Activated CD8-positive, alpha-beta T cell treated with anti-CD3 and anti-CD28 coated beads, Interleukin-2, amount 10 ng/mL, durations not matched to agents 7 days and 5 days (primary cell): ENCODE measurements around the gene GPR146. TPM values are rescaled to one million over a fixed set of nuclear protein-coding genes. Genes with fewer than 3 reads are reported as not detected.
A peak's percentile ranks its signal among the peaks of the same experiment; 100 is the strongest.
"Not testable (repeated sequence)": the region's sequence is repeated elsewhere in the genome, so short reads cannot be mapped to it uniquely, and the experiment has no call there.

ENCODE experiments used
- ATAC-seq: fragments of 150-1000 bp; cut with Tn5 transposase; one replicate; pipeline ENCODE4 v1.10.0; 2021; ENCODE audit warnings: moderate library complexity
- CTCF ChIA-PET: fragments of 350-600 bp; sonication (Branson Sonifier 250); formaldehyde crosslinking; loops from one replicate; lab custom pipeline; 2021; ENCODE audit warnings: antibody characterized with exemption; lab: Charles Lee
- POLR2A ChIA-PET: fragments of 350-600 bp; sonication (Branson Sonifier 250); formaldehyde crosslinking; loops from one replicate; lab custom pipeline; 2021; ENCODE audit warnings: antibody characterized with exemption; lab: Charles Lee
- DNase-seq: peaks from one replicate; pipeline ENCODE4 v3.0.0-alpha.2; 2020
- H3K27ac Mint-ChIP-seq: one replicate; pipeline ENCODE4 v1.8.0; 2021; ENCODE audit warnings: mild to moderate bottlenecking, mixed read lengths
- H3K27me3 Mint-ChIP-seq: one replicate; pipeline ENCODE4 v1.8.0; 2021; ENCODE audit warnings: low read depth, mixed read lengths
- H3K36me3 Mint-ChIP-seq: one replicate; pipeline ENCODE4 v1.8.0; 2021; ENCODE audit warnings: low read depth, mixed read lengths
- H3K4me1 Mint-ChIP-seq: one replicate; pipeline ENCODE4 v1.8.0; 2021; ENCODE audit warnings: low read depth, mixed read lengths
- H3K4me3 Mint-ChIP-seq: one replicate; pipeline ENCODE4 v1.8.0; 2021; ENCODE audit warnings: mild to moderate bottlenecking, mixed read lengths
- H3K9me3 Mint-ChIP-seq: one replicate; pipeline ENCODE4 v1.8.0; 2022; ENCODE audit warnings: mixed read lengths; ENCODE audit not compliant: insufficient read depth
- total RNA-seq, 2 experiments: library from RNA; stranded (reverse); gene quantifications; one replicate each; pipeline ENCODE4 v1.2.3, GENCODE V29; 2021

The GPR146 gene
- total RNA-seq, 2 experiments from 2014 or later: 2.7 to 3.1 TPM

- H3K36me3 Mint-ChIP-seq, H3K4me1 Mint-ChIP-seq, POLR2A ChIA-PET, H3K4me3 Mint-ChIP-seq, DNase-seq, H3K27me3 Mint-ChIP-seq, H3K9me3 Mint-ChIP-seq, CTCF ChIA-PET, H3K27ac Mint-ChIP-seq, ATAC-seq: not testable (repeated sequence)
Measured at GRCh38 chr7:1002026-1002425, 42.3 kb upstream of the GPR146 start.

GRCh38 chr7:1002445-1002844 is 41.9 kb upstream of the GPR146 start:
- DNase-seq, H3K4me3 Mint-ChIP-seq, H3K4me1 Mint-ChIP-seq, H3K36me3 Mint-ChIP-seq, H3K27me3 Mint-ChIP-seq, CTCF ChIA-PET, POLR2A ChIA-PET, H3K27ac Mint-ChIP-seq, ATAC-seq, H3K9me3 Mint-ChIP-seq: not testable (repeated sequence)

DNA sequence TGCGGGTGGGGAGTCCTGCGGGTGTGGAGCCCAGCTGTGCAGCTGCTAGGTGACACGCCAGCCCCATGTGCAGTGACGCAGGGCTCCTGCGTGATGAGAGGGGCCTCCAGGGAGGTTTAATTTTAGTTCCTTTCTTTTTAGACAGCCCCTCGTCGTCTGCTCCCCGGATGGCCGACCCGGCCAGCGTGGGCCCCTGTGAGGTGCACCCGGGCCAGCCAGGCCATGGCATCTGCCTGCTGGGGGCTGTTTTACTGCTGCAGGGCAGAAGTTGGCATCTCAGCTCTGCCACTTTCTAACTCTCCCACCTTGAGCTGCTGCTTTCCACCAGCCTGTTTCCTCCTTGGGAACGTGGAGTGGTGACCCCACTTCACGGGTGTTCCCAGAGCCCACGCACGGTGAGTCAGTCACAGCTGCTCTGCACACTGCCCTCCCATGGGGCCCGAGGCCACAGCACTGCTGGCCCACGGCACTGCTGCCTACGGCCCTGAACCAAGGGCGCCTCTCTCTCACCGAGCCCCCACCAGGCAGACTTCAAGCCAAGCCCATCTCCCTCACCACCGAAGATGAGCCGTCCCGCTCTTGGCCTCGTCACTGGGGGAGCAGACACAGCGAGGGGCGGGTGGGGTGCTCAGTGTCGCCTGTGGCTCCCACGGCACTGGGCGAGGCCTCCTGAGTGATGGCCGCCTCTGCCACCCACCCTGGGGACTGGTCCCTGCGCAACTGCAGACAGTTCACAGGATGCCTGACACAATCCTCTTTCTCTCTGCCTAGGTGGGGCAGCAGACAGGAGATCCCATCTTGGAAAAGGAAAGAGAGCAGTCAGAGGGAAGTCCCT is 40.1 kb upstream of the GPR146 start:
- ChIA-PET CTCF (interaction anchor here (1.5 to 3.3 kb wide), 2 partner anchors 11 to 40 kb away, joined by 3 to 12 read pairs; partner anchors contain the start of gene GPR146), POLR2A (no interaction called here)
- no peak overlapping the region for H3K27ac Mint-ChIP-seq
- H3K27me3 Mint-ChIP-seq: no peaks in the 10 kb centered on the region
- no peak overlapping the region for H3K4me3 Mint-ChIP-seq
- ATAC-seq (no peak), DNase-seq (no peak)
- H3K4me1 Mint-ChIP-seq: no peaks in the 10 kb centered on the region
- no peaks in the 10 kb centered on the region for H3K9me3 Mint-ChIP-seq
- H3K36me3 Mint-ChIP-seq: peaks cover 4% of the 10 kb centered on the region

DNA sequence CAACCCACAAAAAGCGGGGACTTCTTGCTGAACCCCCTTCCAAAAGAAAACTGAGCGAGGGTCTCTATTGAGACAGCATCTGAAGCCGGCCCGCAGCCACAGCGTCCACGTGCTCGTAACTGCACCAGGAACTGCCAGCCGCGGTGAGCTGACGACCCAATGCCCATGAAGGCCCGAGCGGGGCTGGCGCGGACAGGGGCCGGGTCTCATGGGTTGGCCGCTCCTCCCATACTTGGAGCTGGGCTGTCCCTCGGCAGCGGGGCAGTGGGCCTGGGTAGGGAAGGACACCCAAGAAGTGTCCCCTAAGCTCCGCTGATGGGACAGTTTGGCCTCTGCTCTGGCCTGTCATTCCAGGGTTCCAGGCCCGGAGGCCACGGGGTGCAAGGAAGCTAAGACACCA is 39.0 kb upstream of the GPR146 start:
- H3K27me3 Mint-ChIP-seq: no peaks in the 10 kb centered on the region
- POLR2A ChIA-PET: no interaction called here
- no peak for ATAC-seq

DNA sequence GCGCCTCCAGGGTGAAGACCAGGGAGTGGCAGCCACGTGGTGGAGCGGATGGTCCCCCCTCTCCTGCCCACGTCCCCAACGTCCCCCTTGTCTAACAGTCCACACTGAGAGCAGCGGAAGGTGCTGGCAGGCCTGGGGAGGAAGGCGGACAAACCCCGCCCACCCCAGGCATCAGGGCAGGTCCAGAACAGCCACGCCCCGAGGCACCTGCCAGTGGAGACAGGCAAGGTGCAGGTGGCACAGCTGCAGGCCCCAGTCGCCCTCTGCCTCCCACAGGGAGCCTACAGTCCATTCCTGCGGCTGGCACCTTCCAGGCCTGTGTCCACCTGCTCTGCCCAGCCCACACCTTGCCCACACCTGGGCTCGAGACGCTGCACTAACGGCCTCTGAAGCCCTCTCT is 36.4 kb upstream of the GPR146 start:
- no peaks in the 10 kb centered on the region for H3K9me3 Mint-ChIP-seq
- no peaks in the 10 kb centered on the region for H3K27me3 Mint-ChIP-seq
- H3K4me1 Mint-ChIP-seq: peaks cover 5% of the 10 kb centered on the region
- DNase-seq: no peak
- no peak overlapping the region for H3K27ac Mint-ChIP-seq
- H3K36me3 Mint-ChIP-seq: peaks cover 8% of the 10 kb centered on the region
- H3K4me3 Mint-ChIP-seq: no peak overlapping the region
- ChIA-PET POLR2A (no interaction called here), CTCF (interaction anchor here (1.1 kb wide), 1 partner anchor 14 kb away, joined by 3 read pairs; no protein-coding TSS in a partner anchor)
- ATAC-seq: no peak

More for the DNA sequence above, 39.0 kb upstream of the GPR146 start:
- Mint-ChIP-seq H3K4me1 (no peaks in the 10 kb centered on the region), H3K4me3 (no peak overlapping the region), H3K36me3 (peaks cover 8% of the 10 kb centered on the region), H3K9me3 (no peaks in the 10 kb centered on the region), H3K27ac (no peak overlapping the region)
- no peak for DNase-seq
- CTCF ChIA-PET: interaction anchor here (1.5 to 3.3 kb wide), 2 partner anchors 12 to 39 kb away, joined by 3 to 12 read pairs; partner anchors contain the start of gene GPR146

DNA sequence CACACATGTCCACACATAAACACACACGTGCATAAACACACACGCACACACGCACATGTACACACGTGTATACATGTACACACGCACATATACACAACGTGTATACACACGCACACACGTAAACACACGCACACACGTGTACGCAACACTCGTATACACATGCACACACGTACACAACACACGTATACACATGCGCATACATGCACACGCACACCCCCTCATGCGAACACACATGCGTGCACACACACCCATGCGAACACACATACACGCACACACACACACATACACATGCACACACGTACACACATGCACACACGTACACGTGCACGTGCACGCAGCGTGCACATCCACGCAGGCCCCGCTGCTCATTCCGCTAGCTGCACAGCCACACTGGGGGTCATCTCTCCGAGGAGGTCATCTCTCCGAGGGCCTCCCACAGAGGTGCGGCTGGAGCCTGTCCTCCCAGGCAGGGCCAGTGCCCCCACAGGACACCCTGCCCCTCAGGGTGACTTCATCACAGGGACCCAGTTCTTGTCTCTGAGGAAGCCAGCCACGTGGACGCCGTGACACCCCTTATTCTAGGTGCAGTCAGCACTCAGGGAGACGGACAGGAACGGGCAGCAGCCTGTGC is 35.5 kb upstream of the GPR146 start:
- H3K27me3 Mint-ChIP-seq: no peaks in the 10 kb centered on the region
- no peaks in the 10 kb centered on the region for H3K9me3 Mint-ChIP-seq
- no peak overlapping the region for H3K4me3 Mint-ChIP-seq
- DNase-seq: no peak
- ChIA-PET CTCF (interaction anchor here (1.1 kb wide), 1 partner anchor 15 kb away, joined by 3 read pairs; no protein-coding TSS in a partner anchor), POLR2A (no interaction called here)
- ATAC-seq: no peak
- H3K27ac Mint-ChIP-seq: no peak overlapping the region
- peaks cover 8% of the 10 kb centered on the region for H3K36me3 Mint-ChIP-seq
- H3K4me1 Mint-ChIP-seq: peaks cover 5% of the 10 kb centered on the region

DNA sequence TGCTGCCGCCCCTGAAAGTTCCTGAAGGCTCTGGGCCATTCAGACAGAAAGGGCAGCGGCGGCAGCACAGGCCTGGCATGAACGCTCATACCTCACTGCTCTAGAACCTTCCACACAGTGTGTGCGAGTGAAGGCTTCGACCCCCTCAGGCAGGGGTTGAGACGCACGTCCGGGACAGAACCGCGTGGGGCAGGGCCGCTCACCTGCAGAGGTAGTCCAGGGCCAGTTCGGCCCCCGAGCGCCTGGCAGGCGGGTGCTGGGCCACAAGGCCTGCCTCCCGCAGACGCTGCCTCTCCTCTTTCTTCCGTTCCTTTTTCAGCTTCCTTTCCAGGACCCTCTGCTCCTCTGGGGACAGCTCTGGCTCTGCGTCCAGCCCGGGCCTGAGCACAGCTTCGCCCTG is 34.6 kb upstream of the GPR146 start:
- DNase-seq (no peak), ATAC-seq (no peak)
- Mint-ChIP-seq H3K27ac (no peak overlapping the region), H3K9me3 (no peaks in the 10 kb centered on the region), H3K4me1 (peaks cover 5% of the 10 kb centered on the region), H3K4me3 (no peak overlapping the region), H3K27me3 (no peaks in the 10 kb centered on the region), H3K36me3 (peaks cover 8% of the 10 kb centered on the region)
- ChIA-PET POLR2A (no interaction called here), CTCF (no interaction called here)

GRCh38 chr7:1010226-1010625 is 34.1 kb upstream of the GPR146 start:
- ChIA-PET POLR2A (no interaction called here), CTCF (no interaction called here)
- Mint-ChIP-seq H3K27ac (no peak overlapping the region), H3K36me3 (peaks cover 8% of the 10 kb centered on the region), H3K4me1 (peaks cover 5% of the 10 kb centered on the region), H3K4me3 (no peak overlapping the region), H3K27me3 (no peaks in the 10 kb centered on the region), H3K9me3 (no peaks in the 10 kb centered on the region)
- DNase-seq (no peak), ATAC-seq (no peak)

DNA sequence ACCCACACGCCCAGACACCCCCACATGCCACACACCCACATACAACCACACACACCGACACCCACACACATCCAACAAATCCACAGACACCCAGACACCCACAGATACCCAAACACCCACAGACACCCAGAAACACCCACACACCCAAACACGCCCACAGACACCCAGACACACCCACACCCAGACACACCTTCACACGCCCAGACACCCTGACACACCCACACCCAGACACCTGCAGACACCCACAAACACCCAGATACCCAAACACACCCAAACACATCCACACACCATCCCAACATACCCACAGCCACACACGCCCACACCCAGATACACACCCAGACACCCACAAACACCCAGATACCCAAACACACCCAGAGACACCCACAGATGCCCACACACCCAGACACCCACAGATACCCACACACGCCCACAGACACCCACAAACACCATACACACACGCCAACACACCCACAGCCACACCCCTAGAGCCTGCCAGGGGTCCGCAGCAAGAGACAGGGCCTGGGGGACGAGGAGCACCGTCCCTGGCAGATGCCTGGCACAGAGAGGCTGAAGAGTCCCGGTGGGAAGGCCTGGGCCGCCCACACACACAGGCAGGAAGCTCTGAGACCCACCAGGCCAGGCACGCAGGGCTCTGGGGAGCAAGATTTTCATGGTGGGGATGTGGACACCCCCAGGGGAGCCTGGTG is 32.9 kb upstream of the GPR146 start:
- ATAC-seq (peak; percentile 20), DNase-seq (no peak)
- Mint-ChIP-seq H3K4me3 (no peak overlapping the region), H3K27me3 (no peaks in the 10 kb centered on the region), H3K27ac (peak overlapping the region; percentile 52), H3K36me3 (peaks cover 10% of the 10 kb centered on the region), H3K4me1 (peaks cover 5% of the 10 kb centered on the region), H3K9me3 (no peaks in the 10 kb centered on the region)
- ChIA-PET POLR2A (no interaction called here), CTCF (interaction anchor here (1.9 kb wide), 1 partner anchor 18 kb away, joined by 8 read pairs; no protein-coding TSS in a partner anchor)

DNA sequence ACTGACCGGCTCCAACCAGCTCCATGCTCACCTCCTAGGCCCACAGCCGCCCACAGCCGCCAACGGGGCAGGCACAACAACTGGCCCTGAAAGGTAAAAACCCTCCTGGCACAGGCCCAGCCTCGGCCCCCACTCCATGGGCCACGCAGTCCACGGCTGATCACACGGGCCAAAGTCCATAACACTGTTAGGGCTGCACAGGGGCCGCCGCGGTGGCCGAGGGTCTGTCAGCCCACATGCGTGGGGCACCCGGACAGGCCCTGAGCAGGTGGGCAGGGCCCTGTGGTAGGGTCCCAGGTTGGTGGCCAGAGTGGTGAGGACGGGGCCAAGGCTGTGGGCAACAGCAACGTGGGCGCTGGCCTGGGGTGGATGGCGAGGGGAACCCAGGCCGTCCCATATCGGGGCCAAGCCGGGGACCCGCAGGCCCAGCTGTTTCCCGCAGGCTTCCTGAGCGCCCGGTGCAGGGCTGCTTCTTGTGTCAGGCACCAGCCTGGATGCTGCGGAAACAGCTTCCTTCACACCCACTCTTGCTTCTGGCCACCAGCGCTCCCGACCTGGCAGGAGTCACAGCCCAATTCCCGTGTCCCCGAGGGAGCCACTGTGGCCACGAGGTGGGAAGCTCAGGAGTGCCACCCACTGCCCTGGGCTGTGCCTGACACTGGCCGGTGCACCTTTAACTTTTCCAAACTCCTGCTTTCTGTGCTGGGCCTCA is 32.2 kb upstream of the GPR146 start:
- ChIA-PET POLR2A (no interaction called here), CTCF (interaction anchor here (1.9 kb wide), 1 partner anchor 19 kb away, joined by 8 read pairs; no protein-coding TSS in a partner anchor)
- no peak for DNase-seq
- H3K27me3 Mint-ChIP-seq: no peaks in the 10 kb centered on the region
- H3K27ac Mint-ChIP-seq: no peak overlapping the region
- no peaks in the 10 kb centered on the region for H3K9me3 Mint-ChIP-seq
- H3K4me3 Mint-ChIP-seq: no peak overlapping the region
- no peak for ATAC-seq
- peaks cover 5% of the 10 kb centered on the region for H3K4me1 Mint-ChIP-seq
- peaks cover 10% of the 10 kb centered on the region for H3K36me3 Mint-ChIP-seq

GRCh38 chr7:1012716-1013095 is 31.6 kb upstream of the GPR146 start:
- Mint-ChIP-seq H3K36me3 (peaks cover 10% of the 10 kb centered on the region), H3K4me3 (no peak overlapping the region), H3K27ac (no peak overlapping the region), H3K4me1 (peaks cover 5% of the 10 kb centered on the region), H3K27me3 (no peaks in the 10 kb centered on the region), H3K9me3 (no peaks in the 10 kb centered on the region)
- ChIA-PET CTCF (interaction anchor here (1.9 kb wide), 1 partner anchor 19 kb away, joined by 8 read pairs; no protein-coding TSS in a partner anchor), POLR2A (no interaction called here)
- ATAC-seq: no peak
- DNase-seq: no peak
